H9 (cell line): ENCODE results near the gene PRDM5. TPM values are rescaled to one million over a fixed set of nuclear protein-coding genes. Genes with fewer than 3 reads are reported as not detected.

Experiments used
- DNase-seq: peaks from one replicate; pipeline ENCODE4 v3.0.0-alpha.2; 2017
- H2AFZ ChIP-seq: one replicate; pipeline ENCODE4 v1.6.1; 2013; ENCODE audit warnings: mild to moderate bottlenecking, low read length, control low read depth, moderate library complexity
- H2AK5ac ChIP-seq: 2 replicates; pipeline ENCODE4 v1.6.1; 2013; ENCODE audit warnings: low read length, control low read depth, mixed read lengths; ENCODE audit not compliant: insufficient read length
- H2BK120ac ChIP-seq: one replicate; pipeline ENCODE4 v1.6.1; 2013; ENCODE audit warnings: low read depth, mild to moderate bottlenecking, low read length, control low read depth, inconsistent platforms; ENCODE audit not compliant: poor library complexity, severe bottlenecking
- H2BK12ac ChIP-seq: 2 replicates; pipeline ENCODE4 v1.6.1; 2013; ENCODE audit warnings: low read length, control low read depth, mixed read lengths, low read depth; ENCODE audit not compliant: insufficient read length
- H2BK15ac ChIP-seq: 2 replicates; pipeline ENCODE4 v1.6.1; 2013; ENCODE audit warnings: low read depth, low read length, control low read depth
- H2BK20ac ChIP-seq: one replicate; pipeline ENCODE4 v1.6.1; 2013; ENCODE audit warnings: low read depth, mild to moderate bottlenecking, low read length, control low read depth, inconsistent platforms; ENCODE audit not compliant: poor library complexity, severe bottlenecking
- H2BK5ac ChIP-seq: 2 replicates; pipeline ENCODE4 v1.6.1; 2013; ENCODE audit warnings: low read length, control low read depth, mixed read lengths; ENCODE audit not compliant: insufficient read length
- H3K14ac ChIP-seq: 2 replicates; pipeline ENCODE4 v1.6.1; 2013; ENCODE audit warnings: low read length, control low read depth; ENCODE audit not compliant: insufficient read depth
- H3K18ac ChIP-seq: 2 replicates; pipeline ENCODE4 v1.6.1; 2013; ENCODE audit warnings: low read depth, mild to moderate bottlenecking, mixed read lengths, low read length, control low read depth; ENCODE audit not compliant: insufficient read length
- H3K23ac ChIP-seq: 2 replicates; pipeline ENCODE4 v1.6.1; 2013; ENCODE audit warnings: low read length, control low read depth, mixed read lengths, low read depth; ENCODE audit not compliant: insufficient read length
- H3K23me2 ChIP-seq: 2 replicates; pipeline ENCODE4 v1.6.1; 2013; ENCODE audit warnings: low read depth, mild to moderate bottlenecking, mixed read lengths, low read length, control low read depth; ENCODE audit not compliant: insufficient read length, poor library complexity, severe bottlenecking
- H3K27ac ChIP-seq: 2 replicates; pipeline ENCODE4 v1.5.1; 2013; ENCODE audit warnings: low read length, control low read depth, mixed read lengths, low read depth; ENCODE audit not compliant: insufficient read length
- H3K27me3 ChIP-seq: 2 replicates; pipeline ENCODE4 v1.6.1; 2013; ENCODE audit warnings: low read length, control low read depth, inconsistent platforms; ENCODE audit not compliant: insufficient read depth
- H3K4ac ChIP-seq: 2 replicates; pipeline ENCODE4 v1.6.1; 2013; ENCODE audit warnings: low read depth, mild to moderate bottlenecking, control low read depth, inconsistent platforms, low read length, moderate library complexity
- H3K4me1 ChIP-seq: 2 replicates; pipeline ENCODE4 v1.6.1; 2013; ENCODE audit warnings: low read length, control low read depth, inconsistent platforms; ENCODE audit not compliant: insufficient read depth
- H3K4me2 ChIP-seq: 2 replicates; pipeline ENCODE4 v1.6.1; 2013; ENCODE audit warnings: low read length, control low read depth, mixed read lengths; ENCODE audit not compliant: insufficient read length, insufficient read depth
- H3K56ac ChIP-seq: 2 replicates; pipeline ENCODE4 v1.6.1; 2013; ENCODE audit warnings: low read depth, mild to moderate bottlenecking, mixed read lengths, low read length, control low read depth; ENCODE audit not compliant: insufficient read length
- H3K79me1 ChIP-seq: 2 replicates; pipeline ENCODE4 v1.6.1; 2013; ENCODE audit warnings: low read depth, mild to moderate bottlenecking, moderate library complexity, low read length, control low read depth, inconsistent platforms; ENCODE audit not compliant: insufficient read depth, poor library complexity, severe bottlenecking
- H3K79me2 ChIP-seq: 2 replicates; pipeline ENCODE4 v1.6.1; 2013; ENCODE audit warnings: low read length, control low read depth, inconsistent platforms; ENCODE audit not compliant: insufficient read depth
- H3K9ac ChIP-seq: 2 replicates; pipeline ENCODE4 v1.6.1; 2013; ENCODE audit warnings: low read length, control low read depth, mixed read lengths; ENCODE audit not compliant: insufficient read length; ENCODE audit errors: extremely low read depth
- H3K9me3 ChIP-seq: one replicate; pipeline ENCODE4 v1.6.1; 2013; ENCODE audit warnings: low read depth, low read length, inconsistent platforms; ENCODE audit not compliant: control insufficient read depth
- H3T11ph ChIP-seq: one replicate; pipeline ENCODE4 v1.6.1; 2013; ENCODE audit warnings: mild to moderate bottlenecking, low read length, control low read depth, inconsistent platforms
- H4K20me1 ChIP-seq: one replicate; pipeline ENCODE4 v1.6.1; 2013; ENCODE audit not compliant: control insufficient read depth, insufficient read length, insufficient read depth
- H4K5ac ChIP-seq: 2 replicates; pipeline ENCODE4 v1.6.1; 2013; ENCODE audit warnings: low read depth, mild to moderate bottlenecking, mixed read lengths, low read length, control low read depth; ENCODE audit not compliant: insufficient read length
- H4K8ac ChIP-seq: replicated peaks from 2 replicates; pipeline ENCODE4 v1.6.1; 2013; ENCODE audit warnings: low read length, control low read depth, mixed read lengths, low read depth; ENCODE audit not compliant: insufficient read length
- H4K91ac ChIP-seq: 2 replicates; pipeline ENCODE4 v1.6.1; 2013; ENCODE audit warnings: low read depth, mild to moderate bottlenecking, moderate library complexity, mixed read lengths, low read length, control low read depth; ENCODE audit not compliant: insufficient read length
- H3K27ac Mint-ChIP-seq, 3 experiments: 2 replicates in 2 of 3; 3 replicates in 1 of 3; pipeline ENCODE4 v1.8.0; 2020 to 2021; ENCODE audit warnings: mixed read lengths in 3 of 3, mild to moderate bottlenecking in 1 of 3, moderate library complexity in 1 of 3
- H3K27me3 Mint-ChIP-seq: 2 replicates; pipeline ENCODE4 v1.8.0; 2021; ENCODE audit warnings: low read depth, mild to moderate bottlenecking, moderate library complexity, mixed read lengths
- H3K36me3 Mint-ChIP-seq, 3 experiments: 2 replicates in 2 of 3; 3 replicates in 1 of 3; pipeline ENCODE4 v1.8.0; 2020 to 2021; ENCODE audit warnings: low read depth in 3 of 3, mixed read lengths in 3 of 3; ENCODE audit not compliant: insufficient read depth in 1 of 3
- H3K4me1 Mint-ChIP-seq, 2 experiments: 2 replicates each; pipeline ENCODE4 v1.8.0; 2020; ENCODE audit warnings: mixed read lengths in 2 of 2
- H3K4me3 Mint-ChIP-seq, 2 experiments: 2 replicates in 1 of 2; 3 replicates in 1 of 2; pipeline ENCODE4 v1.8.0; 2020 to 2021; ENCODE audit warnings: mild to moderate bottlenecking in 2 of 2, mixed read lengths in 2 of 2, moderate library complexity in 1 of 2
- H3K9me3 Mint-ChIP-seq, 2 experiments: 2 replicates in 1 of 2; 3 replicates in 1 of 2; pipeline ENCODE4 v1.8.0; 2020; ENCODE audit warnings: mild to moderate bottlenecking in 2 of 2, mixed read lengths in 2 of 2, moderate library complexity in 1 of 2
- CTCF ChIP-seq: fragments of 200-600 bp; sonication (generic); conservative IDR thresholded peaks from 3 replicates; pipeline ENCODE4 v1.8.0; 2021; ENCODE audit warnings: antibody characterized with exemption, mild to moderate bottlenecking
- WGBS: extraction: QIAGEN DNeasy Blood & Tissue Kit; methylation state at CpG from one replicate; pipeline ENCODE4 v1.1.7; 2013; ENCODE audit warnings: missing lambda C conversion rate, low lambda C conversion rate, mixed read lengths; ENCODE audit not compliant: insufficient read length; ENCODE audit errors: extremely low coverage; 5-methylcytosine and 5-hydroxymethylcytosine counted together
- total RNA-seq: library from RNA; stranded (reverse); gene quantifications from 2 replicates; pipeline ENCODE4 v1.2.1, GENCODE V29; 2021

PRDM5 gene
- total RNA-seq, 1 experiment from 2014 or later = 21.7 TPM

GRCh38 chr4:120897981-120898719, 24.4 kb downstream of the PRDM5 start:
- no peaks in the 10 kb centered on the region for H3K4me1 Mint-ChIP-seq
- no peak for TF ChIP-seq CTCF
- H2BK20ac ChIP-seq = no peak overlapping the region

More at GRCh38 chr4:120897981-120898719, 24.4 kb downstream of the PRDM5 start:
- H3K79me2 ChIP-seq = no peaks in the 10 kb centered on the region
- no peak for DNase-seq
- Mint-ChIP-seq H3K9me3 (peaks cover 2% of the 10 kb centered on the region in 2 experiments; a peak in 2 of 5 replicates), H3K27me3 (no peaks in the 10 kb centered on the region), H3K36me3 (peaks cover 2 to 18% (median 6%) of the 10 kb centered on the region in 3 experiments; a peak in 6 of 7 replicates), H3K27ac (no peak overlapping the region), H3K4me3 (no peak overlapping the region)
- H4K20me1 ChIP-seq = no peaks in the 10 kb centered on the region
- H4K5ac ChIP-seq = no peak overlapping the region
- no peaks in the 10 kb centered on the region for H3K23me2 ChIP-seq
- no peak overlapping the region for H3T11ph ChIP-seq
- no peak overlapping the region for H3K9ac ChIP-seq
- H3K4me2 ChIP-seq = no peak overlapping the region
- no CpG with 5 or more reads among the region's 4 CpGs for WGBS
- H2AFZ ChIP-seq = no peak overlapping the region
- H3K27ac ChIP-seq = no peak overlapping the region
- H3K9me3 ChIP-seq = no peaks in the 10 kb centered on the region
- H3K18ac ChIP-seq = no peak overlapping the region
- H3K79me1 ChIP-seq = no peaks in the 10 kb centered on the region
- H3K27me3 ChIP-seq = no peaks in the 10 kb centered on the region
- H3K23ac ChIP-seq = no peak overlapping the region
- H4K8ac ChIP-seq = no peak overlapping the region
- no peaks in the 10 kb centered on the region for H3K4me1 ChIP-seq
- H2BK5ac ChIP-seq = no peak overlapping the region
- H3K14ac ChIP-seq = no peak overlapping the region
- H2BK15ac ChIP-seq = no peak overlapping the region
- H3K4ac ChIP-seq = no peak overlapping the region
- H2BK12ac ChIP-seq = no peak overlapping the region
- no peak overlapping the region for H3K56ac ChIP-seq
- no peak overlapping the region for H2BK120ac ChIP-seq
- H2AK5ac ChIP-seq = no peak overlapping the region
- H4K91ac ChIP-seq = no peak overlapping the region
